ENCODE measurements around the gene ECE1. TPM values are rescaled to one million over a fixed set of nuclear protein-coding genes. Genes with fewer than 3 reads are reported as not detected.
A peak's percentile ranks its signal among the peaks of the same experiment; 100 is the strongest.

Gene ECE1
- total and polyA plus RNA-seq, 10 donors = 17.2 to 142 (median 105) TPM

- H3K27me3 ChIP-seq (replicated peaks in 1 of 7) = no peaks in the 10 kb centered on the region
- no peaks in the 10 kb centered on the region for H3K9me3 ChIP-seq
- H3K4me1 ChIP-seq = peaks cover 16 to 69% (median 32%) of the 10 kb centered on the region in 6 donors
- H3K4me3 ChIP-seq = no peak overlapping the region
- TF ChIP-seq, protein P1, sequence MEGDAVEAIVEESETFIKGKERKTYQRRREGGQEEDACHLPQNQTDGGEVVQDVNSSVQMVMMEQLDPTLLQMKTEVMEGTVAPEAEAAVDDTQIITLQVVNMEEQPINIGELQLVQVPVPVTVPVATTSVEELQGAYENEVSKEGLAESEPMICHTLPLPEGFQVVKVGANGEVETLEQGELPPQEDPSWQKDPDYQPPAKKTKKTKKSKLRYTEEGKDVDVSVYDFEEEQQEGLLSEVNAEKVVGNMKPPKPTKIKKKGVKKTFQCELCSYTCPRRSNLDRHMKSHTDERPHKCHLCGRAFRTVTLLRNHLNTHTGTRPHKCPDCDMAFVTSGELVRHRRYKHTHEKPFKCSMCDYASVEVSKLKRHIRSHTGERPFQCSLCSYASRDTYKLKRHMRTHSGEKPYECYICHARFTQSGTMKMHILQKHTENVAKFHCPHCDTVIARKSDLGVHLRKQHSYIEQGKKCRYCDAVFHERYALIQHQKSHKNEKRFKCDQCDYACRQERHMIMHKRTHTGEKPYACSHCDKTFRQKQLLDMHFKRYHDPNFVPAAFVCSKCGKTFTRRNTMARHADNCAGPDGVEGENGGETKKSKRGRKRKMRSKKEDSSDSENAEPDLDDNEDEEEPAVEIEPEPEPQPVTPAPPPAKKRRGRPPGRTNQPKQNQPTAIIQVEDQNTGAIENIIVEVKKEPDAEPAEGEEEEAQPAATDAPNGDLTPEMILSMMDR (IDR thresholded peaks at IDR 0.05 in 8 of 11, conservative IDR thresholded peaks at IDR 0.05 in 3 of 11) = no peak
- TF ChIP-seq POLR2AphosphoS5 (IDR thresholded peaks at IDR 0.05) (no peak), POLR2A (IDR thresholded peaks at IDR 0.05) (no peak)
- WGBS, 5 donors = 80 to 94% (median 89%) methylated on average over 10 of the region's 10 CpGs
- peak overlapping the region; percentile 17 to 89 (median 84) for H3K27ac ChIP-seq
- intact Hi-C loops (cut with DNase I; ENCODE audit: low total_unique reads) = loop anchor here (5.0 kb wide), 1 partner anchor 74 kb away; no protein-coding TSS in a partner anchor
- H3K36me3 ChIP-seq = peaks cover 0 to 95% (median 49%) of the 10 kb centered on the region in 6 donors
- DNase-seq = no peak
Measured at GRCh38 chr1:21263052-21263429, 27.2 kb downstream of the ECE1 start.

DNA sequence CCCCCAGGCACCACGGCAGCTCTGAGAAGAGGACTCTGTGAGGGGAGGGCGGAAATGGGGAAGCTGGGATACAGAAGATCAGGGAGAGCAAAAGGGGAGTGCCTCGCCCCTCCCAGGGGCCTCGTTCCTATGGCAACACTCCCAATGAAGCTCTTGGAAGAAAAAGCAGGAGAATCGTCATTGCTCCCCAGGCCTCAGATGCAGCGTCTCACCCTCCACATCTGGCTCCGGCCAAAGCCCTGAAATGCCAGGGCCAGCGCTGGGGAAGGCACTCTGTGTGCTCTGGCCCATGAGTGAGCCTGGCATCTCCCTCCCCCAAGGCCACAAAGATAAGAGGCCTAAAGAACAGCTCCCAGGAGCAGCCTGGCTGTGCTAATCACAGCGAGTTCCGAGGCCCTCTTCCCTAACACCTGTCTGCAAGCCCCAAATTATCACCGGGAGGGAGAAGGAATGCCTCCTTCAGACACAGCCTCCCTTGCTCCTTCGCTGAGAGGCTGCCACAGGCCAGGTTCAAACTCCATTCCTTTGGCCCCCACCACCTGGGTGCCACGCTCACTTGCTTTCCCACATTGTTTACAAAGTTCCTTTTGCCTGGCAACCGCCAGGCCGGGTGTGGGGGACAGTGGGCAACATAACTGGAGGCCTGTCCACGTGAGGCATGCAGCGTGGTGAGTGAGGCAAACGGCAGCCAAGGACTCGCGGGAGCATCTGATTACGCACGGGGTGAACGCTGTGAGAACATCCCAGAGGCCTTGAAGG is 27.8 kb downstream of the ECE1 start:
- DNase-seq = no peak

DNA sequence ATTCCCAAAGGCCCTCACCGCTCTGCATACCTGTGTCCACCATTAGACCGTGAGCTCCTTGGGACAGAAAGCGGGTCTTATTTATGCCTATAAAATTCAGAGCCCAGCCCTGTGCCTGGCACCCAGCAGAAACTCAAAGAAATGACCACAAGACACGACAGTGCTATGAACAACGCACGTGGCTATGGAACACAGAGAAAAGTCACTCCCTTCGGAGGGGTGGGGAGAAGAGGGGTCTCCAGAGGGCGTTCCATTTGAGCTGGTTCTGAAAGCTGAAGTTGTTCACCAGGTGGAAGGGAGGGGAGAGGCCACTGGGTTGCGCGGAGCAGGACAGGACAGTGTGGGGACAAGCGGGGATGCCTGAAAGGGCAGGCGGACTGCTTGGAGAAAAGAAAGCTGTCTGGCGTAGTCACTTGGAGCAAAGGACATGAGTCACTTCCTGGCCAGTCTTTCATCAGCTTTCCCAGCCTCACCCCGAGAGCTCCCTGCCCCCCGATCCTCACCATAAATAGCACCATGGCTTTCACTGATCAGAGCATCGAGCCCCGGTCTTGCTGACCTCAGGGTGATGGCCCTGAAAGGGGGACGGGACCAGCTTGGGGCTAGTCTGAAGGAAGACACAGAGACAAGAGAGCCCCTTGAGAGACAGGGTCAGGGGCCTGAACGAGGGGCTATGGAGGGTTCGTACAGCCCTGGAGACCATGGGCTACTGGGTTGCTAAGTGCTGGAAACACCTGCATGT is 28.5 kb downstream of the ECE1 start:
- Histone ChIP-seq H3K36me3 (peaks cover 0 to 95% (median 55%) of the 10 kb centered on the region in 6 donors), H3K4me1 (peaks cover 16 to 59% (median 29%) of the 10 kb centered on the region in 6 donors), H3K9me3 (no peaks in the 10 kb centered on the region), H3K27me3 (replicated peaks in 1 of 7) (no peaks in the 10 kb centered on the region), H3K27ac (peak overlapping the region; percentile 17 to 89 (median 84)), H3K4me3 (peak overlapping the region in 1 of 8 donors; percentile 30)
- WGBS, 5 donors = 40 to 46% (median 40%) methylated on average over 20 of the region's 20 CpGs
- peak; percentile 6 to 78 (median 68) for TF ChIP-seq POLR2AphosphoS5 (IDR thresholded peaks at IDR 0.05)
- TF ChIP-seq POLR2A (IDR thresholded peaks at IDR 0.05) = no peak
- DNase-seq = no peak
- intact Hi-C loops (cut with DNase I; ENCODE audit: low total_unique reads) = loop anchor here (5.0 kb wide), 1 partner anchor 76 kb away; no protein-coding TSS in a partner anchor

More for the DNA sequence above, 27.8 kb downstream of the ECE1 start:
- no peak for TF ChIP-seq POLR2A (IDR thresholded peaks at IDR 0.05)
- peak; percentile 44 to 75 (median 67) for TF ChIP-seq POLR2AphosphoS5 (IDR thresholded peaks at IDR 0.05)
- intact Hi-C loops (cut with DNase I; ENCODE audit: low total_unique reads) = loop anchor here (5.0 kb wide), 1 partner anchor 75 kb away; no protein-coding TSS in a partner anchor
- H3K9me3 ChIP-seq = no peaks in the 10 kb centered on the region
- WGBS, 5 donors = 59 to 64% (median 61%) methylated on average over 23 of the region's 23 CpGs
- H3K27me3 ChIP-seq (replicated peaks in 1 of 7) = no peaks in the 10 kb centered on the region
- H3K4me1 ChIP-seq = peaks cover 16 to 63% (median 29%) of the 10 kb centered on the region in 6 donors
- H3K4me3 ChIP-seq = peak overlapping the region in 1 of 8 donors; percentile 30
- peaks cover 0 to 95% (median 52%) of the 10 kb centered on the region in 6 donors for H3K36me3 ChIP-seq
- H3K27ac ChIP-seq = peak overlapping the region; percentile 17 to 89 (median 84)

GRCh38 chr1:21260405-21261125 is 29.7 kb downstream of the ECE1 start:
- H3K9me3 ChIP-seq = no peaks in the 10 kb centered on the region
- no peaks in the 10 kb centered on the region for H3K27me3 ChIP-seq (replicated peaks in 1 of 7)
- H3K4me3 ChIP-seq = no peak overlapping the region
- peaks cover 16 to 55% (median 32%) of the 10 kb centered on the region in 6 donors for H3K4me1 ChIP-seq
- intact Hi-C loops (cut with DNase I; ENCODE audit: low total_unique reads) = loop anchor here (5.0 kb wide), 1 partner anchor 77 kb away; no protein-coding TSS in a partner anchor
- H3K27ac ChIP-seq = peak overlapping the region in 5 of 8 donors; percentile 81 to 89 (median 86)
- TF ChIP-seq POLR2AphosphoS5 (IDR thresholded peaks at IDR 0.05) (no peak), POLR2A (IDR thresholded peaks at IDR 0.05) (no peak)
- TF ChIP-seq, protein P1 (IDR thresholded peaks at IDR 0.05 in 8 of 11, conservative IDR thresholded peaks at IDR 0.05 in 3 of 11) = no peak
- peaks cover 2 to 95% (median 63%) of the 10 kb centered on the region in 6 donors for H3K36me3 ChIP-seq
- no peak for DNase-seq
- WGBS, 5 donors = 87 to 93% (median 90%) methylated on average over 22 of the region's 22 CpGs

All from spleen (tissue), 11 donors.